A673 (cell line): ENCODE data around the gene ASZ1. TPM values are rescaled to one million over a fixed set of nuclear protein-coding genes. Genes with fewer than 3 reads are reported as not detected.
"Not testable (repeated sequence)": the region's sequence is repeated elsewhere in the genome, so short reads cannot be mapped to it uniquely, and the experiment has no call there.

Experiments
- BruUV-seq: library from RNA; stranded (reverse); fragments of 400-500 nt; replicated peaks from 2 replicates; lab custom pipeline; 2021; lab: Mats Ljungman, UMichigan
- CTCF ChIA-PET: fragments of 300-600 bp; sonication (Branson Sonifier 250); formaldehyde crosslinking; loops from one replicate; lab custom pipeline; 2022; ENCODE audit warnings: antibody characterized with exemption; lab: Charles Lee
- POLR2A ChIA-PET: fragments of 300-600 bp; sonication (Branson Sonifier 250); formaldehyde crosslinking; loops from one replicate; lab custom pipeline; 2022; ENCODE audit warnings: antibody characterized with exemption; ENCODE audit not compliant: low non-redundant PET; lab: Charles Lee
- DNase-seq: peaks from one replicate; pipeline ENCODE4 v3.0.0-alpha.2; 2015; ENCODE audit warnings: low spot score
- H3K27ac ChIP-seq: fragments of 200-600 bp; sonication (generic); 2 replicates; pipeline ENCODE4 v1.5.1; 2016; ENCODE audit warnings: mixed run types, low read depth, mild to moderate bottlenecking, mixed read lengths, antibody characterized with exemption, low read length; ENCODE audit not compliant: poor library complexity, severe bottlenecking
- H3K27me3 ChIP-seq: fragments of 200-600 bp; sonication (generic); replicated peaks from 2 replicates; pipeline ENCODE4 v1.6.1; 2017; ENCODE audit warnings: mixed run types, low read depth, mild to moderate bottlenecking, mixed read lengths, antibody characterized with exemption, low read length; ENCODE audit not compliant: insufficient read depth, poor library complexity
- H3K36me3 ChIP-seq: fragments of 200-600 bp; sonication (generic); 2 replicates; pipeline ENCODE4 v1.6.1; 2016; ENCODE audit warnings: mixed run types, mild to moderate bottlenecking, mixed read lengths, antibody characterized with exemption, low read length; ENCODE audit not compliant: insufficient read depth, poor library complexity, severe bottlenecking
- H3K4me1 ChIP-seq: fragments of 200-600 bp; sonication (generic); 2 replicates; pipeline ENCODE4 v1.6.1; 2017; ENCODE audit warnings: mixed run types, mild to moderate bottlenecking, mixed read lengths, antibody characterized with exemption, low read length; ENCODE audit not compliant: insufficient read depth, poor library complexity, severe bottlenecking
- H3K4me3 ChIP-seq: fragments of 200-600 bp; sonication (generic); 2 replicates; pipeline ENCODE4 v1.5.1; 2016; ENCODE audit warnings: low read depth, mixed run types, mild to moderate bottlenecking, mixed read lengths, low read length; ENCODE audit not compliant: poor library complexity, severe bottlenecking
- H3K9me3 ChIP-seq: fragments of 200-600 bp; sonication (generic); 2 replicates; pipeline ENCODE4 v1.6.1; 2016; ENCODE audit warnings: mixed run types, low read depth, mild to moderate bottlenecking, mixed read lengths, antibody characterized with exemption, low read length; ENCODE audit not compliant: poor library complexity, severe bottlenecking
- EZH2 ChIP-seq: fragments of 200-600 bp; sonication (generic); IDR thresholded peaks from 2 replicates; pipeline ENCODE4 v1.6.1; 2017; ENCODE audit warnings: borderline replicate concordance, low read depth, mild to moderate bottlenecking, mixed read lengths, antibody characterized with exemption, low read length; ENCODE audit not compliant: poor library complexity, severe bottlenecking
- intact Hi-C: fragments of 100-400 bp; cut with micrococcal nuclease; formaldehyde crosslinking; loops from one replicate; pipeline ENCODE4 v1.10.0; 2022; ENCODE audit not compliant: unreplicated experiment
- total RNA-seq: library from RNA; stranded (reverse); gene quantifications from 2 replicates; pipeline ENCODE4 v1.2.3, GENCODE V29; 2021
- TF ChIP-seq, protein P1 (sequence below): fragments of 300-800, 200-600 bp; sonication (generic); conservative IDR thresholded peaks from 2 replicates; pipeline ENCODE4 v1.5.1; 2017; ENCODE audit warnings: low read depth, mild to moderate bottlenecking, antibody characterized with exemption, low read length, moderate library complexity, mixed read lengths

Gene ASZ1
- total RNA-seq, 1 experiment from 2014 or later, result not detected

DNA sequence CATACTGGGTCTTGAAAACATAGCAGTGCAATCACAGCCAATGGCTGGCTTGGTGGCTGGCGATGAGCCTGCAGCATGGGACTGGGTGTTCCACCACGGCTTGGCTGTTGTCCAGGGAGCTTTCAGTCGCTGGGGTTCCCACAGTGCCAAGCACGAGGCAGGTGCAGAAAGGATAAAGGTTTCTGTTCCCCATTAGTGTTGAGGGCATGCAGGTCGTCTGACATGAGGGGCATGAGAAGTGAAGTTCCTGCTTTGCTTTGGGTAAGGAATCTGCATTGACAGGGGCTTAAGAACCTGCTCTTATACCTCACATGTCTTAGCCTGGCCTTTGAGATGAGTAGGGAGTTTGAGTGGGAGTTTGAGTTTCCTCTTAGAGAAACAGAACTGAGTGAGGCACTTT is 43.5 kb upstream of the ASZ1 start:
- no peak overlapping the region for H3K27ac ChIP-seq
- intact Hi-C loops, result no loop called here
- no peak overlapping the region for H3K4me3 ChIP-seq
- POLR2A ChIA-PET, result no interaction called here
- H3K36me3 ChIP-seq, result no peaks in the 10 kb centered on the region
- H3K4me1 ChIP-seq, result no peaks in the 10 kb centered on the region
- no TSS peak for BruUV-seq
- DNase-seq, result no peak
- no peaks in the 10 kb centered on the region for H3K27me3 ChIP-seq
- TF ChIP-seq, protein P1, sequence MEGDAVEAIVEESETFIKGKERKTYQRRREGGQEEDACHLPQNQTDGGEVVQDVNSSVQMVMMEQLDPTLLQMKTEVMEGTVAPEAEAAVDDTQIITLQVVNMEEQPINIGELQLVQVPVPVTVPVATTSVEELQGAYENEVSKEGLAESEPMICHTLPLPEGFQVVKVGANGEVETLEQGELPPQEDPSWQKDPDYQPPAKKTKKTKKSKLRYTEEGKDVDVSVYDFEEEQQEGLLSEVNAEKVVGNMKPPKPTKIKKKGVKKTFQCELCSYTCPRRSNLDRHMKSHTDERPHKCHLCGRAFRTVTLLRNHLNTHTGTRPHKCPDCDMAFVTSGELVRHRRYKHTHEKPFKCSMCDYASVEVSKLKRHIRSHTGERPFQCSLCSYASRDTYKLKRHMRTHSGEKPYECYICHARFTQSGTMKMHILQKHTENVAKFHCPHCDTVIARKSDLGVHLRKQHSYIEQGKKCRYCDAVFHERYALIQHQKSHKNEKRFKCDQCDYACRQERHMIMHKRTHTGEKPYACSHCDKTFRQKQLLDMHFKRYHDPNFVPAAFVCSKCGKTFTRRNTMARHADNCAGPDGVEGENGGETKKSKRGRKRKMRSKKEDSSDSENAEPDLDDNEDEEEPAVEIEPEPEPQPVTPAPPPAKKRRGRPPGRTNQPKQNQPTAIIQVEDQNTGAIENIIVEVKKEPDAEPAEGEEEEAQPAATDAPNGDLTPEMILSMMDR, result no peak
- no peak for TF ChIP-seq EZH2
- CTCF ChIA-PET, result no interaction called here
- H3K9me3 ChIP-seq, result no peaks in the 10 kb centered on the region

DNA sequence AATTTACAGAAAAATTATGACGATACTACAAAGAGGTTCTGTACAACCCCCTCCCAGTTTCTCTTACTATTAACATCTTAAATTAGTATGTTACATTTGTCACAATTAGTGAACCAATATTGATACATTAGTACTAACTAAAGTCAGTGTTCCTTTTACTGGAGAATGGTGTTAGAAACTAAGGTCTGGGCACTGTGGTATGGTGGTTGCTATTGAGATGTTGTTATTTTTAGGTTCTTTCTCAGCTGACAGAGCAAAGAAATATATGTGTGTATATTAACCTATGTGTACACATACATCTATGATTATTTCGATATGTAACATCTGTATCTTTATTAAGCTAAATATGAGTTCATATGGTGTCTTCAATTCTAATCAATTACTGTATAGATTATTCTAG is 40.9 kb upstream of the ASZ1 start:
- TF ChIP-seq EZH2, result no peak
- TF ChIP-seq, protein P1, result no peak

DNA sequence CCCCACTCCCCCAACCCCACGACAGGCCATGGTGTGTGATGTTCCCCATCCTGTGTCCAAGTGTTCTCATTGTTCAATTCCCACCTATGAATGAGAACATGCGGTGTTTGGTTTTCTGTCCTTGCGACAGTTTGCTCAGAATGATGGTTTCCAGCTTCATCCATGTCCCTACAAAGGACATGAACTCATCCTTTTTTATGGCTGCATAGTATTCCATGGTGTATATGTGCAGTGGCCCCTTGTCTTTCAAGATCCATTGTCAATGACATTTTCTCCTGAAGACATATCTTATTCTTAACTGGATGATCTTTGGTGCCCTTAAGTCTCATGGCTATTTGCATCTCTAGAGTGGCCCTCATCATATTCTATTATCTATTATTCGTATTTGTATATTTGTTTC is 33.5 kb upstream of the ASZ1 start:
- H3K4me3 ChIP-seq, H3K9me3 ChIP-seq, POLR2A ChIA-PET, BruUV-seq, H3K4me1 ChIP-seq, H3K36me3 ChIP-seq, intact Hi-C loops, H3K27me3 ChIP-seq, H3K27ac ChIP-seq, CTCF ChIA-PET, DNase-seq: not testable (repeated sequence)

More for the DNA sequence above, 40.9 kb upstream of the ASZ1 start:
- Histone ChIP-seq H3K9me3 (no peaks in the 10 kb centered on the region), H3K4me3 (no peak overlapping the region), H3K27ac (no peak overlapping the region), H3K27me3 (no peaks in the 10 kb centered on the region), H3K4me1 (no peaks in the 10 kb centered on the region), H3K36me3 (no peaks in the 10 kb centered on the region)
- intact Hi-C loops, result no loop called here
- no TSS peak for BruUV-seq
- POLR2A ChIA-PET, result no interaction called here
- CTCF ChIA-PET, result no interaction called here
- no peak for DNase-seq

DNA sequence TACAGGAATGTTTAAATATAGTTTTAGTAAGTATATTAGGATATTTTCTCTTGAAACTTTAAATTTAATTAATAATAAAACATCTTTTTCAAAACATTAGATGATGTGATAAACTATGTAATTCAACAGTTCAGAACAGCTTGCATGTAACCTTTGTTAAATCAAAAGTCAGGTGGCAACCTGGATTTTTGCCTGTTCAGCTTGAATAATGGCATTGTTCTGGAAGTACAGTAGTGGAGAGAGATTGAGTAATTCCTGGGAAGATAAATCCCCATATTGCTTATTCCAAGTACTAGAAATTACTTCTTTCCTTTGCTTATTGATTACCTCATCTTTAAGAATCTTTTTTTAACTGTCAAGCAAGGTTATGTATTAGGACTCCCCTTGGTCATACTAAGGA is 32.4 kb upstream of the ASZ1 start:
- Histone ChIP-seq H3K4me1 (no peaks in the 10 kb centered on the region), H3K4me3 (no peak overlapping the region), H3K27ac (no peak overlapping the region), H3K36me3 (no peaks in the 10 kb centered on the region), H3K9me3 (no peaks in the 10 kb centered on the region), H3K27me3 (no peaks in the 10 kb centered on the region)
- CTCF ChIA-PET, result interaction anchor here (1.1 kb wide), 1 partner anchor 256 kb away, joined by 6 read pairs; no protein-coding TSS in a partner anchor
- DNase-seq, result no peak
- POLR2A ChIA-PET, result no interaction called here
- intact Hi-C loops, result loop anchor here (1.0 to 2.0 kb wide), 3 partner anchors 215 to 694 kb away; no protein-coding TSS in a partner anchor
- BruUV-seq, result no TSS peak
- TF ChIP-seq, protein P1, result no peak
- TF ChIP-seq EZH2, result no peak
